Mucosa of descending colon (tissue), 3 donors: Measurements from ENCODE around the gene PTBP2. TPM values are rescaled to one million over a fixed set of nuclear protein-coding genes. Genes with fewer than 3 reads are reported as not detected.

Experiments used
- ATAC-seq: fragments of 200-7000 bp; cut with Tn5 transposase; one replicate; pipeline ENCODE4 v1.9.1; 2020; ENCODE audit warnings: mild to moderate bottlenecking, moderate library complexity
- DNase-seq, 3 donors: peaks; one replicate each; pipeline ENCODE4 v3.0.0-alpha.2; 2020
- H3K36me3 ChIP-seq: fragments of 200-600 bp; one replicate; pipeline ENCODE4 v1.8.0; 2021; ENCODE audit warnings: low read depth, mild to moderate bottlenecking
- H3K4me1 ChIP-seq: fragments of 200-600 bp; one replicate; pipeline ENCODE4 v1.8.0; 2021; ENCODE audit warnings: low read depth, mild to moderate bottlenecking
- H3K4me3 ChIP-seq: fragments of 200-600 bp; one replicate; pipeline ENCODE4 v1.8.0; 2021; ENCODE audit warnings: mild to moderate bottlenecking
- H3K9me3 ChIP-seq: fragments of 200-600 bp; one replicate; pipeline ENCODE4 v1.8.0; 2021; ENCODE audit warnings: mild to moderate bottlenecking
- intact Hi-C, 2 donors: fragments of 100-400 bp; cut with DNase I in 1 of 2; cut with micrococcal nuclease in 1 of 2; formaldehyde crosslinking; loops; one replicate each; pipeline versions ENCODE4 v1.11.0 to v1.11.1; 2022; cut with DNase I, micrococcal nuclease
- total RNA-seq, 3 donors: library from RNA; stranded (reverse); fragmentation: NEBNext Ultra II Directional in 2 of 3; extraction: Animal tissue kit (Norgen Biotek cat#: 25700) in 2 of 3; gene quantifications; one replicate each; pipeline versions ENCODE4 v1.2.1 to v1.2.4, GENCODE V29; 2021 to 2023
- TF ChIP-seq, protein P1 (sequence below): fragments of 200-600 bp; IDR thresholded peaks from one replicate; pipeline ENCODE4 v1.8.0; 2022; ENCODE audit warnings: antibody characterized with exemption, mild to moderate bottlenecking
- donor health status: DM: no; HTN: no; CAD: no; lungs with moderate emphysema.
- donor health status: DM: no; HTN: no; CAD: no.
- donor health status: DM: no; HTN: yes; CAD: no.

Gene PTBP2
- total RNA-seq, 3 donors from 2014 or later: 12.0 to 69.3 (median 15.9) TPM

DNA sequence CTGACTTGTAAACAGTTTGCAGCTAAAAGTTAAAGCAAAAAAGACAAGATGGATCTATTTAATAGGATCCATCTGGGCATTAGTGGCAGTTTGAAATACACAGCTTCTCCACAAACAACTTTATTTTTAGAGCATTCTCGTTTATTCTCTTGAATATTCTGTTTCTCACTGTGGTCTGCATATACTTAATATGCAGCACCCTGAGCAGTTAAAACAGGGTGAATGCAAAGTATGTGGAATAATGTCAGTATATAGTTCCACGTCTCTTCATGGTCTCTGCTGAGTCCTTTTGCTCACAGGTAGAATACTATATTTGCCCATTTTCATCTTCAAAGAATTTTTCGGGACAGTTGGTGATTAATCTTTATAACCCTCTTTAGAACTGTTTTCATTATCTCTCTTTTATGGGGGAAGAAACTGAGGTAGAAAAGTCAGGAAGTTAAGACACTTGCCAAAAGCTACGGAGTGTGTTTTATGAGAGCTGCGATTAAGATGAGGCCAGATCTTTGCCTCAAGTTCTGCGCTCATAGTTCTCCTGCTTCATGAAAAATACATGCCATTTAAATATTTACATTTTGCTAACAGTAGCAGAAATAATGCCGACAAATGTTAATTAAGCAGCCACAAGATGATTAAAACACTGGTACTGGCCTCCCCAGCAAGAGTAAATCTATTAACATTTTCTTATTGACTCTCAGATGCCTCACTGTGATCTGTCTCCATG lies 115.6 kb downstream of the PTBP2 start:
- no peak for ATAC-seq
- TF ChIP-seq, protein P1, sequence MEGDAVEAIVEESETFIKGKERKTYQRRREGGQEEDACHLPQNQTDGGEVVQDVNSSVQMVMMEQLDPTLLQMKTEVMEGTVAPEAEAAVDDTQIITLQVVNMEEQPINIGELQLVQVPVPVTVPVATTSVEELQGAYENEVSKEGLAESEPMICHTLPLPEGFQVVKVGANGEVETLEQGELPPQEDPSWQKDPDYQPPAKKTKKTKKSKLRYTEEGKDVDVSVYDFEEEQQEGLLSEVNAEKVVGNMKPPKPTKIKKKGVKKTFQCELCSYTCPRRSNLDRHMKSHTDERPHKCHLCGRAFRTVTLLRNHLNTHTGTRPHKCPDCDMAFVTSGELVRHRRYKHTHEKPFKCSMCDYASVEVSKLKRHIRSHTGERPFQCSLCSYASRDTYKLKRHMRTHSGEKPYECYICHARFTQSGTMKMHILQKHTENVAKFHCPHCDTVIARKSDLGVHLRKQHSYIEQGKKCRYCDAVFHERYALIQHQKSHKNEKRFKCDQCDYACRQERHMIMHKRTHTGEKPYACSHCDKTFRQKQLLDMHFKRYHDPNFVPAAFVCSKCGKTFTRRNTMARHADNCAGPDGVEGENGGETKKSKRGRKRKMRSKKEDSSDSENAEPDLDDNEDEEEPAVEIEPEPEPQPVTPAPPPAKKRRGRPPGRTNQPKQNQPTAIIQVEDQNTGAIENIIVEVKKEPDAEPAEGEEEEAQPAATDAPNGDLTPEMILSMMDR: no peak
- no peaks in the 10 kb centered on the region for H3K4me1 ChIP-seq
- H3K4me3 ChIP-seq: no peak overlapping the region
- no peak for DNase-seq
- intact Hi-C loops: no loop called here
- H3K36me3 ChIP-seq: no peaks in the 10 kb centered on the region
- no peaks in the 10 kb centered on the region for H3K9me3 ChIP-seq

DNA sequence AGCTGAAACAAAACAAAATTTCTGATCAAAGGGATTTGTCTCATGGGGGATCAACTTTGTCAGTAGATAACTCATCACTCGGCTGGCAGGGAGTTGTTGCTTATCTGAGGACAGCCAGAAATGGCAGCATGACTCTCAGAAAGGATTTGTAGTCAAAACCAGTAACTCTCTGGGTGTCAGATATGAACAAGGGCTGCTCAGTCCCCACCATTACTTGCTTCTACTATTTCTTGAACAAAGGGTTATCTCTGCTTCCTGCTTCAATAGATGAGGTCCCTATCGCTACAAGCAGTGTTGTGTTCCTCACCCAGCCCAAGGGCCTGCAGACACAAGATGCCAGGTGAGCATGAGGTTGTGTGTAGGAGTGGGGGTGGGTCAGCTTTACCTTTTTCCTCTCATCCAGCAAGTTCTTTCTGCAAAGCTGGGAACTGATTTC lies 116.2 kb downstream of the PTBP2 start:
- Histone ChIP-seq H3K4me3 (no peak overlapping the region), H3K9me3 (no peaks in the 10 kb centered on the region), H3K4me1 (no peaks in the 10 kb centered on the region), H3K36me3 (no peaks in the 10 kb centered on the region)
- no peak for DNase-seq
- ATAC-seq: no peak
- intact Hi-C loops: no loop called here
- TF ChIP-seq, protein P1: no peak

DNA sequence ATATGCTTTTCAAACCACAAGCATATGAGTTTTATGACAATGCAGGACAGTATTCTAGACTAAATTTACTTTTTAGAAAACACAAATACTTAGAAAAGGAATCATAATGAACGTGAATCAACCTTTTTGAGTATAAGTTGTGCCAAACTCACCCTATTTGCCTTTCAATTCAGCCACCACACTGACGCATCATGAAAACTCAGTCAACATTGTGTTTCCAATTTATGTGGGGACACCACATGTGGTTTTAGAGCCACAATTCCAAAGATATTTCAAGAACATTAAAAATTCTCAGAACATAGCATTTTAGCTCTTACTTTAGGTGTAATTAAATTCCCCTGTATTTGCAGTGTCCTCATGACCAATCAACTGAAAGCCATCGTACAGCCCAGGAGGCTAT lies 118.8 kb downstream of the PTBP2 start:
- intact Hi-C loops: no loop called here

DNA sequence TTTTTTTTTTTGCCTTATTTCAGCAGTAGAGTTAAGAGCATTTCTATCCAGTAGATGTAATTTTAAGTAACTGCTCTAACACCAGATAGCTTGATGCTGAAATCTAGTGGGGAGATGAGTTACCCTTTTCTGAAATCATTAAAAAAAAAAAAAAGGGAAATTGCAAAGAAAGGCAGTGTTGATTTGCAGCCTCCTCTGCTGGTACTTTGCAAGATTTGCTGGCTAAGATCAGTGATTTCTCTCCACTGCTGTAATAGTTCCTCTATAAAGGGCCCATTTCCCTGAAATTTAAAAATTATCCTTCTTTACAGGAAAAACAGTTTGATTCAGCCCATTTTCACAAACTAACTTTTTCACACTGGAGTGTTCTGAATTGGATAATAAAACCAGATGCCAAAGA lies 120.6 kb downstream of the PTBP2 start:
- intact Hi-C loops: no loop called here
- H3K4me1 ChIP-seq: no peaks in the 10 kb centered on the region
- TF ChIP-seq, protein P1: no peak
- DNase-seq (no peak), ATAC-seq (no peak)
- no peaks in the 10 kb centered on the region for H3K9me3 ChIP-seq
- no peaks in the 10 kb centered on the region for H3K36me3 ChIP-seq
- H3K4me3 ChIP-seq: no peak overlapping the region

More for the DNA sequence above, 118.8 kb downstream of the PTBP2 start:
- Histone ChIP-seq H3K9me3 (no peaks in the 10 kb centered on the region), H3K4me1 (no peaks in the 10 kb centered on the region), H3K36me3 (no peaks in the 10 kb centered on the region), H3K4me3 (no peak overlapping the region)
- DNase-seq (no peak), ATAC-seq (no peak)
- TF ChIP-seq, protein P1: no peak

DNA sequence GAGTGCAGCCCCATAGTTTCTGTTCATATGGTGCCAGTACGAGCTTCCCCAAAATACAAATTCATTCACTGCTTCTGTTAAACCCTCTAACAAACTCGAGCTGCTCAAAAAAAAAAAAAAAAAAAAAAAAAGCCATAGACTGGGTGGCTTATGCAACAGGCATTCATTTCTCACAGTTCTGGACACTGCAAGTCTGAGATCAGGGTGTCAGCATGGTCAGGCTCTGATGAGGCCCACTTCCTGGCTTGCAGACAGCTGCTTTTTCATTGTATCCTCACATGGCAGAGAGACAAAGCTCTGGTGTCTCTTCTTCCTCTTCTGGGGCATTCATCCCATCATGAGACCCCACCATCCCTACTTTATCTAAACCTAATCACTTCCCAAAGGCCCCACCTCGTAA lies 121.6 kb downstream of the PTBP2 start:
- TF ChIP-seq, protein P1: no peak
- intact Hi-C loops: no loop called here
- DNase-seq (no peak), ATAC-seq (no peak)
- no peak overlapping the region for H3K4me3 ChIP-seq
- no peaks in the 10 kb centered on the region for H3K36me3 ChIP-seq
- no peaks in the 10 kb centered on the region for H3K4me1 ChIP-seq
- no peaks in the 10 kb centered on the region for H3K9me3 ChIP-seq
